SK-N-SH treated with all-trans-retinoic acid at 6 μM for 48 hours (cell line): ENCODE data around the gene DGKG.

Experiments used
- ARNTL ChIP-seq: fragments of 450-650 bp; formaldehyde crosslinking; IDR thresholded peaks from 2 replicates; pipeline ENCODE4 v1.5.0; 2020; ENCODE audit warnings: low read depth, mild to moderate bottlenecking, moderate library complexity, borderline replicate concordance
- OSR1 ChIP-seq: fragments of 250-450 bp; sonication (Bioruptor Pico); IDR thresholded peaks from 2 replicates; pipeline ENCODE4 v1.8.0; 2022; ENCODE audit warnings: moderate library complexity, mild to moderate bottlenecking, inconsistent platforms
- PATZ1 ChIP-seq: fragments of 250-450 bp; sonication (Bioruptor Pico); IDR thresholded peaks from 2 replicates; pipeline ENCODE4 v1.8.0; 2020; ENCODE audit warnings: mild to moderate bottlenecking, moderate library complexity, borderline replicate concordance
- RARB ChIP-seq: fragments of 250-450 bp; sonication (Bioruptor Pico); IDR thresholded peaks from 2 replicates; pipeline ENCODE4 v1.8.0; 2021; ENCODE audit warnings: mild to moderate bottlenecking, moderate library complexity
- SNAI2 ChIP-seq: fragments of 250-450 bp; sonication (Bioruptor Pico); IDR thresholded peaks from 2 replicates; pipeline ENCODE4 v1.5.0; 2020; ENCODE audit warnings: mild to moderate bottlenecking, moderate library complexity
- TSHZ2 ChIP-seq: fragments of 250-450 bp; sonication (Bioruptor Pico); IDR thresholded peaks from 2 replicates; pipeline ENCODE4 v1.5.0; 2020; ENCODE audit warnings: mild to moderate bottlenecking, moderate library complexity
- ZC3H10 ChIP-seq: fragments of 250-450 bp; sonication (Bioruptor Pico); IDR thresholded peaks from 2 replicates; pipeline ENCODE4 v1.5.1; 2021; ENCODE audit warnings: mild to moderate bottlenecking, moderate library complexity
- ZFP3 ChIP-seq: fragments of 250-450 bp; sonication (Bioruptor Pico); IDR thresholded peaks from 2 replicates; pipeline ENCODE4 v1.5.0; 2020; ENCODE audit warnings: mild to moderate bottlenecking, moderate library complexity
- ZNF70 ChIP-seq: fragments of 450-650 bp; formaldehyde crosslinking; IDR thresholded peaks from 2 replicates; pipeline ENCODE4 v1.5.0; 2020; ENCODE audit warnings: mild to moderate bottlenecking, moderate library complexity
- TF ChIP-seq, protein P1 (sequence below): fragments of 250-450 bp; sonication (Bioruptor Pico); IDR thresholded peaks from 2 replicates; pipeline ENCODE4 v1.5.1; 2020; ENCODE audit warnings: low read depth, mild to moderate bottlenecking, moderate library complexity

GRCh38 chr3:186189492-186189891 is 172.5 kb downstream of the DGKG start:
- TF ChIP-seq SNAI2 (CRISPR knock-in tag) (no peak), TSHZ2 (no peak), PATZ1 (no peak), ZFP3 (CRISPR knock-in tag) (no peak), RARB (CRISPR knock-in tag) (no peak), ZC3H10 (no peak), OSR1 (no peak), ZNF70 (no peak), ARNTL (CRISPR knock-in tag) (no peak)
- TF ChIP-seq, protein P1, sequence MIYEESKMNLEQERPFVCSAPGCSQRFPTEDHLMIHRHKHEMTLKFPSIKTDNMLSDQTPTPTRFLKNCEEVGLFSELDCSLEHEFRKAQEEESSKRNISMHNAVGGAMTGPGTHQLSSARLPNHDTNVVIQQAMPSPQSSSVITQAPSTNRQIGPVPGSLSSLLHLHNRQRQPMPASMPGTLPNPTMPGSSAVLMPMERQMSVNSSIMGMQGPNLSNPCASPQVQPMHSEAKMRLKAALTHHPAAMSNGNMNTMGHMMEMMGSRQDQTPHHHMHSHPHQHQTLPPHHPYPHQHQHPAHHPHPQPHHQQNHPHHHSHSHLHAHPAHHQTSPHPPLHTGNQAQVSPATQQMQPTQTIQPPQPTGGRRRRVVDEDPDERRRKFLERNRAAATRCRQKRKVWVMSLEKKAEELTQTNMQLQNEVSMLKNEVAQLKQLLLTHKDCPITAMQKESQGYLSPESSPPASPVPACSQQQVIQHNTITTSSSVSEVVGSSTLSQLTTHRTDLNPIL (CRISPR knock-in tag): no peak
